ENCODE measurements around the gene MADD.

DNA sequence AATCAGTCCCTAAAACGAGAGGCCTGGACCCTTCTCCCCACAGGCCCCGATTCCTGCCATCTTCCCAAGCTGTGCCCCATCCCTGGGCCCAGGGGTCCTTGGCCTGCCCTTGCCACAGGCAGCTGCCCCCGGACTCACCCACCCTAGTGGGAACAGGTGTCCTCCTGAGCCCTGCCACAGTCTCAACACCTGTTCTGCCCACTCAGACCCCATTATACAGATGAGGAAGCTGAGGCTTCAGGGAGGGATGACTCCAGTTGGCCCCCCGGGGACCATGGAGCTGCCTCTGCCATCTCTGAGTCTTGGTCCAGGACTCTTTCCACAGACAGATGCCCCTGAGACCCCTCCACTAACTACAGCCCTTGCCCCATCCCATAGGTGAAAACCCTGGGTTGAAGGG, 66.7 kb downstream of the MADD start:
- no peak for TF ChIP-seq EZH2phosphoT487 (IDR thresholded peaks at IDR 0.05; ENCODE audit: insufficient read depth, low read depth)
- TF ChIP-seq EZH2 (IDR thresholded peaks at IDR 0.05; ENCODE audit: insufficient read depth, poor library complexity, severe bottlenecking) = no peak
